ENCODE data around the gene GCH1.

The GCH1 gene

GRCh38 chr14:54854181-54854580 is 48.4 kb downstream of the GCH1 start:
- TF ChIP-seq REST (IDR thresholded peaks at IDR 0.05; ENCODE audit: insufficient replicate concordance, low read depth): no peak
- no peak for TF ChIP-seq POLR2AphosphoS5 (IDR thresholded peaks at IDR 0.05; ENCODE audit: low read depth)
- no peak for TF ChIP-seq CTCF (IDR thresholded peaks at IDR 0.05; ENCODE audit: insufficient read depth, low read length)
- no peak for TF ChIP-seq GABPA (IDR thresholded peaks at IDR 0.05; ENCODE audit: low read depth)
- no peak for TF ChIP-seq SPI1 (IDR thresholded peaks at IDR 0.05; ENCODE audit: borderline replicate concordance, low read depth)
- no peak for DNase-seq (ENCODE audit: low read depth in 1 of 2, low spot score in 1 of 2)
- H3K27ac ChIP-seq (replicated peaks): no peak overlapping the region
- no peak overlapping the region for H3K4me3 ChIP-seq (replicated peaks; ENCODE audit: insufficient read depth, low read length)
- H3K27me3 ChIP-seq (ENCODE audit: insufficient read depth, poor library complexity, severe bottlenecking): no peaks in the 10 kb centered on the region

GRCh38 chr14:54853339-54853738 is 49.3 kb downstream of the GCH1 start:
- no peak for TF ChIP-seq REST (IDR thresholded peaks at IDR 0.05; ENCODE audit: insufficient replicate concordance, low read depth)
- no peak for TF ChIP-seq SPI1 (IDR thresholded peaks at IDR 0.05; ENCODE audit: borderline replicate concordance, low read depth)
- no peak for TF ChIP-seq POLR2AphosphoS5 (IDR thresholded peaks at IDR 0.05; ENCODE audit: low read depth)
- no peak for TF ChIP-seq GABPA (IDR thresholded peaks at IDR 0.05; ENCODE audit: low read depth)
- no peak for TF ChIP-seq CTCF (IDR thresholded peaks at IDR 0.05; ENCODE audit: insufficient read depth, low read length)
- Histone ChIP-seq H3K27me3 (ENCODE audit: insufficient read depth, poor library complexity, severe bottlenecking) (no peaks in the 10 kb centered on the region), H3K4me3 (replicated peaks; ENCODE audit: insufficient read depth, low read length) (no peak overlapping the region), H3K27ac (replicated peaks) (no peak overlapping the region)
- DNase-seq (ENCODE audit: low read depth in 1 of 2, low spot score in 1 of 2): no peak

GRCh38 chr14:54852215-54852614 is 50.4 kb downstream of the GCH1 start:
- TF ChIP-seq POLR2AphosphoS5 (IDR thresholded peaks at IDR 0.05; ENCODE audit: low read depth): no peak
- no peak for TF ChIP-seq GABPA (IDR thresholded peaks at IDR 0.05; ENCODE audit: low read depth)
- no peak for TF ChIP-seq SPI1 (IDR thresholded peaks at IDR 0.05; ENCODE audit: borderline replicate concordance, low read depth)
- TF ChIP-seq REST (IDR thresholded peaks at IDR 0.05; ENCODE audit: insufficient replicate concordance, low read depth): no peak
- TF ChIP-seq CTCF (IDR thresholded peaks at IDR 0.05; ENCODE audit: insufficient read depth, low read length): no peak
- Histone ChIP-seq H3K27ac (replicated peaks) (no peak overlapping the region), H3K4me3 (replicated peaks; ENCODE audit: insufficient read depth, low read length) (no peak overlapping the region), H3K27me3 (ENCODE audit: insufficient read depth, poor library complexity, severe bottlenecking) (no peaks in the 10 kb centered on the region)
- DNase-seq (ENCODE audit: low read depth in 1 of 2, low spot score in 1 of 2): no peak

All from HL-60 (cell line).